Suprapubic skin (tissue), 3 donors: ENCODE data around the gene WIF1.

Experiments
- CTCF ChIP-seq, 2 donors: fragments of 200-600 bp in 1 of 2; fragments of 450-650 bp in 1 of 2; sonication (generic) in 1 of 2; IDR thresholded peaks; one replicate each; pipeline ENCODE4 v1.5.1; 2016 to 2019; ENCODE audit warnings: antibody characterized with exemption in 2 of 2, mild to moderate bottlenecking in 1 of 2, moderate library complexity in 1 of 2
- POLR2A ChIP-seq, 2 donors: fragments of 450-650 bp; IDR thresholded peaks; one replicate each; pipeline ENCODE4 v1.6.1; 2017; ENCODE audit warnings: antibody characterized with exemption in 2 of 2, mild to moderate bottlenecking in 2 of 2, moderate library complexity in 2 of 2

DNA sequence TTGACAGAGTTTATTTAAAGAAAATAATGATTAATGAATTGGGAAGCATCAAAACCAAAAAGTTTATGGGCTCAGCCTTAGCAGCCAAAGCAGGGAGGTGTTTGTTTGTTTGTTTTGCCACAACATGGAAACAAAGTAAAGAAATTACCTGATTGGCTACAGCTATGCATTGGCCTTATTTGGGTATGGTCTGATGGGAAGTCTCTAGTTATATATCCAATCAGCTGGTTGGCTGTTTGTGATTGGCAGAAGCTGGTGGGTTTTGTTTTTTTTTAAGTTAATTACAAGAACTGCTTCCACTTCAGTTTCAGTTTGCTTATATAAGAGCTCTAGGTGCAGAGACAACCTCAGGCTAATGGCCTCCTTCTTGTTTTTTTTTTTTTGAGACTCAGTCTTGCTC lies 43.7 kb upstream of the WIF1 start:
- no peak for TF ChIP-seq POLR2A (IDR thresholded peaks at IDR 0.05)
- TF ChIP-seq CTCF (IDR thresholded peaks at IDR 0.05) = no peak
